GM12875 (cell line): ENCODE data around the gene ARL15.

ENCODE experiments used
- H3K4me3 ChIP-seq: one replicate; pipeline ENCODE4 v1.5.1; 2011; ENCODE audit warnings: low read depth, low read length, control low read depth
- CTCF ChIP-seq: IDR thresholded peaks from 2 replicates; pipeline ENCODE4 v1.5.1; 2011; ENCODE audit warnings: low read depth, mild to moderate bottlenecking, control low read depth, inconsistent platforms, low read length, moderate library complexity, borderline replicate concordance; ENCODE audit not compliant: insufficient read depth

ARL15 gene

DNA sequence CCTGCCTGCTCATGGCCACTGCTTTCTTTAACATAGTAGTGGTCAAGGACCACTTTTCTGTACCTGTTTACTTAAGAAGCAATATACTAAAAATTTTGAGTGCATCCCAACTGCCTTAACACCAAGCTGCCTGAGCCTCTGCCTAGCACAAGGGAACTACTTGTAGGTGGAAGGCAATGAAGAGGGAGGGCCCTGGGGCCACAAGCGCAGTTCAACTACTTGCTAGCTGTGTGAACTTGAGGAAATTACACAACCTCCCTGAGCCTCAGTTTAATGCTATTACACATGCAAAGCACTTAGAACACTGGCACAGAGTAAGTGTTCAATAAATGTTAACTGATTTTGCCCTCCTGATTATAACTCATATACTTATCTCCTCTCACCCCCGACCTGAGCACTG, 6.3 kb downstream of the ARL15 start:
- no peak for TF ChIP-seq CTCF
- no peak overlapping the region for H3K4me3 ChIP-seq

GRCh38 chr5:54302267-54302687, 8.1 kb downstream of the ARL15 start:
- TF ChIP-seq CTCF: no peak
- no peak overlapping the region for H3K4me3 ChIP-seq

DNA sequence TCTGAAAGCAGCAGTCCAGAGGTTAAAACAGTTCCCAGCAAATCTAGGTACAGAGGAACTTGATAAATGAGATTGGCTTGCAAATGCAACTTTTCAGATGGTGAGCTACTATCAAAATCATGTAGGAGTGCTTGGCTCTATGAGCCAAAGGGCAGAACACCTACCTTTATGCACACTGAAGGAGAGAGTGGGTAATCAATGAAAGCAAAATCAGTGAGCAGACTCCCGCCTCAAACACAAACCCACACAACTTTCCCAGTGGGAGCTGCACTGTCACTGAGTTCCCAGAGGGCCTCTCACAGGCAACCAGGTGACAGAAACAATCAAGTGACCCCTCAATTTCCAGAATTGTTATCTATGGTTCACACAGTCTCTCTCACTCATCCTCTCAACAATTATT, 8.5 kb downstream of the ARL15 start:
- H3K4me3 ChIP-seq: no peak overlapping the region
- TF ChIP-seq CTCF: no peak

DNA sequence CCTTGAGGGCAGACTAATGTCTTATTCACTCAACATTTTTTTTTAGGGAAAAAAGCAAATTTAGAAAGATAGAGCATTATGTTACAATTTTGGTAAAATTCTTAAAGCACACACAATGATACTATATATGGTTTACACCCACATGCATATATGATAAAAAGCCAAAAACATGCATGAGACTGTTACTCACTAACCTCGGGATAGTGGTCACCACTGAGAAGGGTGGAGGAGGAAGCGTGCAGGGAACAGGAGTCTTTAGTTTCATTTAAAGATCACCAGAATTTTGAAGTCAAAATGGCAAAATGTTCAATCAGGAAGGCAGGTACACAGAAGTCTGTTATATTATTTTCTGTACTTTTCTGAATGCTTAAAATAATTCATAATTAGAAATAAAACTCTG, 9.2 kb downstream of the ARL15 start:
- H3K4me3 ChIP-seq: no peak overlapping the region
- TF ChIP-seq CTCF: no peak

GRCh38 chr5:54298947-54299346, 11.4 kb downstream of the ARL15 start:
- H3K4me3 ChIP-seq: no peak overlapping the region
- no peak for TF ChIP-seq CTCF

DNA sequence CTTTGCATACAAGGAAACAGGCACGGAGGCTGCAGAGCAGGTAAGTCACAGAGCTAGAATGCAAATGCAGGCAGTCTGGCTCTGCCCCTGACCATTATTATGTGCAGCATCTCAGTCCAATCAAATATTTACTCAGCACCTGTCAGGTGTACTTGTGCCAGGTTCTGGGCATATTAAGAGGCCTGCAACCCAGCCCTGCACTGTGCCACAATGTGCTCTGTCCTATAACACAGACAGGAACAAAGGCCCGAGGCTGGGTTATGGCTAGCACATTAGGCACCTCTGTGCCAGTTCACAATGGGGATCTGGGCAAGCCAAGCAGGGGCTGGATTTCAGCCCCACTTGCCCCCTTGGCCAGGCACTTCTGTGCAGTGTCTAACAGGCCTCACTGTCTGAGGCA, 14.0 kb downstream of the ARL15 start:
- TF ChIP-seq CTCF: no peak
- no peak overlapping the region for H3K4me3 ChIP-seq

DNA sequence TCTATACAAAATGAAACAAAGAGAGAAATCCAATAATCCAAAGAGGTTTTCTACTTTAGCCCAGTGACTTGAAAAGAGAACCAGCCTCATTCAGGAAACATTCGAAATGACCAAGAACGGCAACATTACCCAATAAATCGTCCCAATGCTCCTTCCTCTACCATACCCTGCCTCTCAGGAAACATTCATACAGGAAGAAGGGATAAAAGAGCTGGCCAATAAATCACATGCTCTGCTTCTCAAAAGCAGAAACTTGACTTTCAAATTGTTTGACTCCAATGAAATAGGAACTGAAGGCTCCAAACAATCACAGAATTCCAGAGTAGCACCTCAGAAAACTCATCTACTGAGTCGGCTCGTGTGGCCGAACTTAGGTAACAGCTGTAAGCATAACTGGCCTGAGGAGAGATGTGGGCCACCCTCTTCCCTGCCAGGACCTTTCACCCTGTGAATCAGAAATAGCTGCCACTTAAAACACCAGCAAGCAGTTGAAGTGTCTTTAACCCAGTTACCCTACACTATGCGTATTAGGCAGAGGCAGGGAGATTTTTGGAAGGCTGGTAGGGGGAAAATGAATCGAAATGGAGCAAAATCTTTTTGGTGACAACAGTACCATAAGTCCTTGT, 14.6 kb downstream of the ARL15 start:
- TF ChIP-seq CTCF: no peak
- no peak overlapping the region for H3K4me3 ChIP-seq
